LNCAP (cell line): ENCODE results near the gene BHLHE41.
A peak's percentile ranks its signal among the peaks of the same experiment; 100 is the strongest.

Experiments
- CTCF ChIP-seq: fragments of 450-650 bp; IDR thresholded peaks from 2 replicates; pipeline ENCODE4 v1.5.1; 2017; ENCODE audit warnings: mild to moderate bottlenecking

The BHLHE41 gene

DNA sequence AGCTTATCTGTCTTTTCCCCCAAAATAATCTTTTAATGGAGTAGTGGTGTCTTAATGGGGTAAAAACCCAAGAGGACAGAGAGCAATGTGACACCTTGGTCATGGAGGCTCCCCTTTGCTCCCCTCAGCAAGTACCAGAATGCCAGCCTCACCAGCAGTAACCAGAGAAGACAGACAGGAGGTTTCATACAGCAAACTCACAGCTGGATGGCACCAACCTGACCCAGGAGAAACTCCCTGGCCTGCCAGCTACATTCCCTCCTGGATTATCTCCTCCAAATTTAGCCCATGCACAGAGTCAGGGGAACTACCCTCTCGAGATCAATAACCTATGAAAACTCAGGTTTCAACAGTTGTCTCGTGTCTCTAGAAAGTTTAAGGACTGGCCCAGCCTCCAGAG is 15.9 kb downstream of the BHLHE41 start:
- TF ChIP-seq CTCF: no peak

DNA sequence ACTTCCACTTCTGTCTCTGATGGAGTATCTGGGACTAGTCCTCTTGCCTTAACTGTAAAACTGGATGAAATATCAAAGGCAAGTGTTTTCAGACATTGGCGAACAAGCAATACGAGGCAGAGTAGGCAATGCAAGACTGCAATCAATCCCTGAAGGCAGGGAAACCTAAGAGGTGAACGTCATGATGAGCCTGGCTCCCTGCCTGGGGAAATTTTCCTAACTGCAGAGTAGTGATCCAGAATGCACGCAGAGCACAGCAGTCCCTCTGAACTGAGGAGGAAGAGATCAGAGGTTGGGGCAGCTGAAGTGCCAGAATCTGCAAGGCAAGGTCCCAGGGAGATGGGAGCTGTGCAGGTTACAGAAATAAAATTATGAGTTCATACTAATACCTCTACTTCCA is 18.5 kb downstream of the BHLHE41 start:
- TF ChIP-seq CTCF: no peak

GRCh38 chr12:26102953-26103352 is 21.9 kb downstream of the BHLHE41 start:
- TF ChIP-seq CTCF: no peak

- no peak for TF ChIP-seq CTCF
Measured at GRCh38 chr12:26101763-26102162, 23.1 kb downstream of the BHLHE41 start.

DNA sequence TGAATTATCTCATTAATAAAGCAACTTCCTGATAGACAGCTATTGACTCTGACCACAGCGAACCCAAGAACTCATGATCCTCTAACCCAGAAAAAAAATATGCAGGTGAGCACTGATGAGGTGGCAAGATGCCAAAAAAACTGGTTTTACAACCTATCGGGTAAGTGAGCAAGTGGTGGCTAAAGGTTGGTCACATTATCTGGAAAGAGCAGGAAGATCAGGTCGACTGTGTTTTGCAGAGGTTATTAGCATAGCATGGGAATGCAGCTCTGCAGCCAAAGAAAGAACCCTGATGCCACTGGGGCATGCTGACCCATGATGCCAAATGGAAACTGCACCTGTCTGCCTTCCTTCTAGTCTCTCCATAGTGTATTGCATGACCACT is 23.5 kb downstream of the BHLHE41 start:
- no peak for TF ChIP-seq CTCF

- no peak for TF ChIP-seq CTCF
Measured at GRCh38 chr12:26100666-26101349, 24.0 kb downstream of the BHLHE41 start.

DNA sequence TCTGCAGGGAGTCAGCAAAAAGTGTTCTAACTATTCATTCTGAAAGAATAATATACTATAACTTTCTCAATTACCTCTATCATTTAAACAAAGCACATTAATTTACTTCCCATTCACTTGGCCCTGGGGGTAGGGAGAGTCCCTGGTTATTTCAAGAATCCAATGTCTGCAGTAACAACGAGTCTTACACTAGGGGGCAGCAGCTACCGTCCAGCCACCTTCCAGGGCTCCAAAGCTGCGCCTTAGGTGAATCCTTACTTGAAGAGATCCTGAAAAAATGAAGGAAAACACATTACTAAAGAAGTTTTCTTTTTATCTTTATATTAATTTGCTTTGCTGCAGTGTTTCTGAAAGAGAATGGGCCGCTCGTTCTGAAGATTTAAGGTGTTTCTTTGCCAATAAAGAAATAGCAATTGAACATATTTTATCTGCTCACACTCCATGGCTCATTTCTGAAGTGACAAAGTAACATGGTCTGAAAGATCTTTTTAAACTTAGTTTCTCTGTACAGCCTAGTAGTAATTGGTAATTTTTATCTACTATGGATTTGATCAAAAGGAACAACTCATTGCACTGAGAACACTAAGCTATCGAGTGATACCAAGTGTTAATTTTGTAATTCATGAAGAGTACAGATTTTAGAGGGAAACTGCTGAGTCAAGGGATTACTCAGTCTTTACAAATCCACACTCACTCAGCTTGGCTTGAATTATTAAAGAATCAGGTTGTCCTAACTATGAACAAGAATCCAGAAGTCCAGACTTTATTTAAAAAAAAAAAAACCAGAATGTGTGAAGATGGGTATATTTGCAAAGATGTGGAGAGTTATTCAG is 27.6 kb downstream of the BHLHE41 start:
- TF ChIP-seq CTCF: peak; percentile 93
